IMR-90 (cell line): ENCODE measurements around the gene PPP2R1B. TPM values are rescaled to one million over a fixed set of nuclear protein-coding genes. Genes with fewer than 3 reads are reported as not detected.

Experiments
- ATAC-seq: fragments of 200-7000 bp; cut with Tn5 transposase; 2 replicates; pipeline ENCODE4 v1.9.1; 2020; ENCODE audit warnings: low read depth, mild to moderate bottlenecking, moderate library complexity
- BruUV-seq: library from RNA; stranded (reverse); fragments of 400-500 nt; replicated peaks from 2 replicates; lab custom pipeline; 2021; lab: Mats Ljungman, UMichigan
- CTCF ChIA-PET: fragments of 300-600 bp; formaldehyde crosslinking; extraction: SDS; loops from one replicate; lab custom pipeline; 2021; ENCODE audit warnings: antibody characterized with exemption; lab: Yijun Ruan, JAX
- POLR2A ChIA-PET: fragments of 300-600 bp; sonication (Branson Sonifier 250); formaldehyde crosslinking; loops from one replicate; lab custom pipeline; 2022; ENCODE audit warnings: antibody characterized with exemption; ENCODE audit not compliant: unreplicated experiment; lab: Charles Lee
- DNase-seq: peaks from one replicate; pipeline ENCODE4 v3.0.0; 2013
- H2AFZ ChIP-seq: replicated peaks from 2 replicates; pipeline ENCODE3; 2013; ENCODE audit warnings: low read length, mild to moderate bottlenecking; ENCODE audit not compliant: poor library complexity
- H2AK5ac ChIP-seq: 2 replicates; pipeline ENCODE4 v1.6.1; 2013; ENCODE audit warnings: low read depth, low read length, inconsistent platforms
- H2AK9ac ChIP-seq: replicated peaks from 2 replicates; pipeline ENCODE3; 2013; ENCODE audit warnings: mild to moderate bottlenecking, low read depth, low read length, moderate library complexity; ENCODE audit not compliant: poor library complexity
- H2BK120ac ChIP-seq: 2 replicates; pipeline ENCODE4 v1.6.1; 2013; ENCODE audit warnings: low read depth, low read length, inconsistent platforms
- H2BK15ac ChIP-seq: 3 replicates; pipeline ENCODE4 v1.6.1; 2013; ENCODE audit warnings: low read depth, low read length, inconsistent platforms
- H2BK20ac ChIP-seq: 2 replicates; pipeline ENCODE4 v1.6.1; 2013; ENCODE audit warnings: low read depth, mild to moderate bottlenecking, inconsistent platforms, low read length, moderate library complexity
- H2BK5ac ChIP-seq: 2 replicates; pipeline ENCODE4 v1.6.1; 2013; ENCODE audit warnings: mild to moderate bottlenecking, low read depth, low read length, inconsistent platforms; ENCODE audit not compliant: poor library complexity, severe bottlenecking
- H3K14ac ChIP-seq: replicated peaks from 2 replicates; pipeline ENCODE4 v1.6.1; 2013; ENCODE audit warnings: low read depth, low read length, inconsistent platforms
- H3K18ac ChIP-seq: 2 replicates; pipeline ENCODE4 v1.6.1; 2013; ENCODE audit warnings: low read depth, low read length, control low read depth
- H3K23ac ChIP-seq: 2 replicates; pipeline ENCODE4 v1.6.1; 2013; ENCODE audit warnings: low read depth, low read length, inconsistent platforms
- H3K27ac ChIP-seq: 2 replicates; pipeline ENCODE4 v1.5.1; 2013; ENCODE audit warnings: mild to moderate bottlenecking, control low read depth, low read length; ENCODE audit not compliant: insufficient read depth
- H3K27me3 ChIP-seq: 2 replicates; pipeline ENCODE4 v1.6.1; 2013; ENCODE audit warnings: low read length; ENCODE audit not compliant: control insufficient read depth, insufficient read depth
- H3K36me3 ChIP-seq: 2 replicates; pipeline ENCODE4 v1.6.1; 2013; ENCODE audit warnings: low read length, mixed read lengths; ENCODE audit not compliant: control insufficient read depth, insufficient read depth
- H3K4ac ChIP-seq: 2 replicates; pipeline ENCODE4 v1.6.1; 2013; ENCODE audit warnings: low read depth, low read length, inconsistent platforms
- H3K4me1 ChIP-seq: 2 replicates; pipeline ENCODE4 v1.6.1; 2013; ENCODE audit warnings: low read length, mixed read lengths; ENCODE audit not compliant: control insufficient read depth, insufficient read depth
- H3K4me2 ChIP-seq: 2 replicates; pipeline ENCODE4 v1.6.1; 2013; ENCODE audit warnings: low read depth, mild to moderate bottlenecking, control low read depth, low read length, moderate library complexity
- H3K4me3 ChIP-seq: 2 replicates; pipeline ENCODE4 v1.5.1; 2013; ENCODE audit warnings: low read depth, mild to moderate bottlenecking, control low read depth, low read length, moderate library complexity; ENCODE audit not compliant: insufficient read depth
- H3K56ac ChIP-seq: 2 replicates; pipeline ENCODE4 v1.6.1; 2013; ENCODE audit warnings: low read length, inconsistent platforms; ENCODE audit not compliant: insufficient read depth; ENCODE audit errors: extremely low read depth
- H3K79me1 ChIP-seq, 2 experiments: 2 replicates each; pipeline ENCODE4 v1.6.1; 2013; ENCODE audit warnings: low read length in 2 of 2, inconsistent platforms in 1 of 2, low read depth in 1 of 2
- H3K9ac ChIP-seq: 2 replicates; pipeline ENCODE4 v1.6.1; 2013; ENCODE audit warnings: low read depth, low read length, control low read depth
- H3K9me1 ChIP-seq: 2 replicates; pipeline ENCODE4 v1.6.1; 2013; ENCODE audit warnings: low read length, inconsistent platforms; ENCODE audit not compliant: insufficient read depth
- H3K9me3 ChIP-seq: 2 replicates; pipeline ENCODE4 v1.6.1; 2013; ENCODE audit warnings: low read length; ENCODE audit not compliant: control insufficient read depth, insufficient read depth
- H4K20me1 ChIP-seq: 2 replicates; pipeline ENCODE4 v1.6.1; 2013; ENCODE audit warnings: low read length, inconsistent platforms; ENCODE audit not compliant: insufficient read depth
- H4K5ac ChIP-seq: 2 replicates; pipeline ENCODE4 v1.6.1; 2013; ENCODE audit warnings: mild to moderate bottlenecking, low read depth, low read length, control low read depth
- H4K8ac ChIP-seq, 2 experiments: 2 replicates each; pipeline ENCODE4 v1.6.1; 2013; ENCODE audit warnings: low read depth in 2 of 2, low read length in 2 of 2, control low read depth in 1 of 2, inconsistent platforms in 1 of 2
- H4K91ac ChIP-seq: 2 replicates; pipeline ENCODE4 v1.6.1; 2013; ENCODE audit warnings: low read depth, low read length, inconsistent platforms; ENCODE audit not compliant: insufficient read depth
- BHLHE40 ChIP-seq: fragments of 150-350 bp; IDR thresholded peaks from 2 replicates; pipeline ENCODE4 v1.6.1; 2016; ENCODE audit warnings: mild to moderate bottlenecking, low read depth, low read length
- CEBPB ChIP-seq: IDR thresholded peaks from 2 replicates; pipeline ENCODE4 v1.6.1; 2012; ENCODE audit warnings: low read depth, low read length, improper control_type of control experiment
- CTCF ChIP-seq: conservative IDR thresholded peaks from 2 replicates; pipeline ENCODE4 v1.5.1; 2012; ENCODE audit warnings: mild to moderate bottlenecking, low read depth, low read length, improper control_type of control experiment
- ELK1 ChIP-seq: fragments of 150-350 bp; IDR thresholded peaks from 2 replicates; pipeline ENCODE4 v1.6.1; 2016; ENCODE audit warnings: low read depth, mild to moderate bottlenecking, low read length, moderate library complexity, borderline replicate concordance
- FOS ChIP-seq: fragments of 150-350 bp; IDR thresholded peaks from 2 replicates; pipeline ENCODE4 v1.6.1; 2016; ENCODE audit warnings: low read depth, low read length
- MXI1 ChIP-seq: IDR thresholded peaks from 2 replicates; pipeline ENCODE4 v1.6.1; 2012; ENCODE audit warnings: low read depth, mild to moderate bottlenecking, low read length, moderate library complexity, borderline replicate concordance
- POLR2A ChIP-seq: IDR thresholded peaks from 2 replicates; pipeline ENCODE4 v1.6.1; 2012; ENCODE audit warnings: mild to moderate bottlenecking, low read depth, low read length
- RAD21 ChIP-seq: IDR thresholded peaks from 2 replicates; pipeline ENCODE4 v1.6.1; 2012; ENCODE audit warnings: low read length, improper control_type of control experiment
- RCOR1 ChIP-seq: IDR thresholded peaks from 2 replicates; pipeline ENCODE4 v1.6.1; 2012; ENCODE audit warnings: mild to moderate bottlenecking, low read length, improper control_type of control experiment; ENCODE audit not compliant: insufficient replicate concordance
- SMC3 ChIP-seq: fragments of 150-350 bp; IDR thresholded peaks from 2 replicates; pipeline ENCODE4 v1.6.1; 2016; ENCODE audit warnings: low read depth, mild to moderate bottlenecking, antibody characterized with exemption, low read length, moderate library complexity
- USF2 ChIP-seq: fragments of 150-350 bp; IDR thresholded peaks from 2 replicates; pipeline ENCODE4 v1.6.1; 2017; ENCODE audit warnings: mild to moderate bottlenecking, antibody characterized with exemption, low read length, low read depth
- WGBS, 2 experiments: methylation state at CpG; one replicate each; pipeline versions ENCODE4 v1.1.5 to v1.1.7; 2013; ENCODE audit warnings: missing lambda C conversion rate in 2 of 2; ENCODE audit not compliant: insufficient read length in 1 of 2; ENCODE audit errors: extremely low coverage in 2 of 2; 5-methylcytosine and 5-hydroxymethylcytosine counted together
- dilution Hi-C: fragments of 300-500 bp; cut with HindIII; formaldehyde crosslinking; loops from one replicate; pipeline ENCODE4 v1.14.3; 2018; ENCODE audit warnings: low sequenced_read_pairs; ENCODE audit not compliant: unreplicated experiment
- in situ Hi-C: fragments of 300-500 bp; cut with MboI; formaldehyde crosslinking; loops from 3 replicates; pipeline ENCODE4 v1.14.3; 2019; ENCODE audit warnings: low sequenced_read_pairs, inconsistent platforms, mixed read lengths
- intact Hi-C: fragments of 100-400 bp; cut with micrococcal nuclease; formaldehyde crosslinking; loops from 2 replicates; pipeline ENCODE4 v1.10.0; 2022
- polyA plus RNA-seq, 3 experiments: library from polyadenylated mRNA; depleted of rRNA; stranded (reverse); fragments of >200 nt; gene quantifications; 2 replicates each; pipeline ENCODE4 v1.2.3, GENCODE V29; 2012; ENCODE audit warnings: low replicate concordance in 1 of 3
- total RNA-seq: library from RNA; depleted of rRNA; stranded (reverse); fragments of >200 nt; gene quantifications from 2 replicates; pipeline ENCODE4 v1.2.3, GENCODE V29; 2012

The PPP2R1B gene
- total and polyA plus RNA-seq, 2 of the 4 experiments (the other 2 are of a cell fraction) = 23.0 to 62.9 TPM

- in situ Hi-C loops (loop anchor here (5.0 to 10.0 kb wide), 3 partner anchors 175 to 493 kb away; partner anchors contain the start of gene SIK2), intact Hi-C loops (loop anchor here (1.0 to 5.0 kb wide), 5 partner anchors 64 to 325 kb away; partner anchors contain the start of gene SIK2), dilution Hi-C loops (no loop called here)
- H2AK5ac ChIP-seq = no peak overlapping the region
- no peak overlapping the region for H4K91ac ChIP-seq
- H3K4me2 ChIP-seq = no peak overlapping the region
- no peak overlapping the region for H2AFZ ChIP-seq
- H3K9me1 ChIP-seq = peaks cover 3% of the 10 kb centered on the region; the same call in 1 of the 2 replicates
- H3K27ac ChIP-seq = no peak overlapping the region
- DNase-seq (peak; percentile 82), ATAC-seq (peak; percentile 96)
- H2BK15ac ChIP-seq = peak overlapping the region; percentile 9; the same call in 1 of the 3 replicates
- H3K4me3 ChIP-seq = no peak overlapping the region
- H3K79me1 ChIP-seq = no peaks in the 10 kb centered on the region
- CTCF ChIA-PET = interaction anchor here (0.6 to 1.8 kb wide), 12 partner anchors 8 to 349 kb away, joined by 3 to 13 read pairs (median 3); partner anchors contain the start of gene SIK2
- H3K36me3 ChIP-seq = no peaks in the 10 kb centered on the region
- no TSS peak for BruUV-seq
- H3K56ac ChIP-seq = no peak overlapping the region
- H3K9me3 ChIP-seq = no peaks in the 10 kb centered on the region
- H4K20me1 ChIP-seq = no peaks in the 10 kb centered on the region
- no peak overlapping the region for H3K14ac ChIP-seq
- H2BK20ac ChIP-seq = no peak overlapping the region
- no peak overlapping the region; a peak in 1 of 4 replicates for H4K8ac ChIP-seq
- no peak overlapping the region for H4K5ac ChIP-seq
- H3K9ac ChIP-seq = no peak overlapping the region
- no peak overlapping the region for H2BK120ac ChIP-seq
- H3K4me1 ChIP-seq = peaks cover 4% of the 10 kb centered on the region
- WGBS, 2 experiments = no CpG with 5 or more reads among the region's 4 CpGs
- peak overlapping the region; percentile 15 for H2BK5ac ChIP-seq
- H2AK9ac ChIP-seq = no peak overlapping the region
- H3K23ac ChIP-seq = no peak overlapping the region; the same call in 1 of the 2 replicates
- H3K18ac ChIP-seq = peak overlapping the region; percentile 25; the same call in 1 of the 2 replicates
- POLR2A ChIA-PET = interaction anchor here (0.6 kb wide), 1 partner anchor 133 kb away, joined by 3 read pairs; no protein-coding TSS in a partner anchor
- no peak overlapping the region for H3K4ac ChIP-seq
- no peaks in the 10 kb centered on the region for H3K27me3 ChIP-seq
- TF ChIP-seq CTCF (peak; percentile 87), ELK1 (no peak), POLR2A (no peak), CEBPB (no peak), BHLHE40 (no peak), USF2 (no peak), RCOR1 (no peak), SMC3 (peak; percentile 96), RAD21 (peak; percentile 91), MXI1 (peak; percentile 67; the same call in 1 of the 2 replicates), FOS (no peak)
Observed at GRCh38 chr11:111777094-111778046, 11.2 kb upstream of the PPP2R1B start.
